NCI-H524 treated with DMSO at 0.1 percent for 48 hours (cell line): ENCODE data around the gene FAM53B.

Experiments used
- DNase-seq: peaks from one replicate; lab custom pipeline; 2025; lab: John Stamatoyannopoulos, UW

The FAM53B gene

DNA sequence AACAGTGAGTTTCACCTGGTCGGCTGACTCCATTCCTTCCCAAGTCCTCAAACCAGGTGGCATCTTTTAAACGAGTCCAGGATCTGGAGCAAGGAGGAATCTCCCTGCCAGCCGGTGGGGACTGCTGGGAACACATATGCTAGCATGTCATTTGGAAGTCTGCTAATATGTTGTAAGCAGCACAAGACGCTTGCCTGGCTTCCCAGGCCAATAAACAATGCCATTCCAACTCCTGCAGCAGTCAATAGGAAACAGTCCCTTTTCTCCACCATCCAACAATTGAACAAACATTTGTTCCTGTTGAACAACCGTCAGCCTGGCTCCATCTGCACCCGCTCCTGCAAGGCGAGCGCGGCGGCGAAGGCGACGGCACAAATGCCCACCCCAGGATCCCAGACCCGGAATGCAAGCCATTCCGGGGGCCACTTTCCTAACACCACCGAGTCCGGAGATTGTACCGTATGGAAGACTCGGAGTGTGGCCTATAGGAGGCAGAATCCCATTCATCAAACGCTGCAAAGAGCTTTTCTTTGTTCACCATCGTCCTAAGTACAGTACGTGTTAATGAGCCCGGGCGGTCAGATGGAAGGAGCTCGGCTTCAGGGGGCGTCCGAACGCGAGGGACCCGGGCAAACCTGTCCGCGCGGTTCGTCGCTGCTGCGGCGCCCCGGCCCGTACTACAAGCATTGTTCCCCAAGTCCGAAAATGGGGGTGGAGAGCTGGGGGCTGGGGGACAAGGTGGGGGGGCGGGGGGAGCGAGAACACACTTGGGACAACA is 1.6 kb downstream of the FAM53B start:
- DNase-seq, result no peak

DNA sequence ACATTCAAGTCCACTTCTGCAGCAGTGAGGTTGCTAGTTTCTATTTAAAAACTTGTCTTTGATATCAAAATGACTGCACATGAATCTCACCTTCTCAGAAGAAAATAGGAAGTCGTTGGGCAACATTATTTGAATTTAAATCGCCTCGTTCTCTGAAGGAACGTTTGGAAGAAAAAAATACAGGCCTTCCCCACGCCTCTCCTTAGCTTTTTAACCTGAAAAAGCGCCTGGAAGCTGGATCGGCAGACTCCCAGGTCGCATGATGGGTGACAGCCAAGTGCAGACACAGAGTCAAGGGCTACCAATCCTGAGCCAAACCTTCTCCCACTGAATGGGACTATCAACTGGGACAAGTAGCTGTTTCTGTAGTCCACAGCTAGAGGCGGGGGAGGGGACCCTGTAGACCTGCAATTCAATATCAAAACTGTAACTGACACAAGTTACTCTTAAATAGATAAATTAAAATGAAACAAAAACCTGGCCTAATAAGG is 2.2 kb downstream of the FAM53B start:
- DNase-seq, result no peak

DNA sequence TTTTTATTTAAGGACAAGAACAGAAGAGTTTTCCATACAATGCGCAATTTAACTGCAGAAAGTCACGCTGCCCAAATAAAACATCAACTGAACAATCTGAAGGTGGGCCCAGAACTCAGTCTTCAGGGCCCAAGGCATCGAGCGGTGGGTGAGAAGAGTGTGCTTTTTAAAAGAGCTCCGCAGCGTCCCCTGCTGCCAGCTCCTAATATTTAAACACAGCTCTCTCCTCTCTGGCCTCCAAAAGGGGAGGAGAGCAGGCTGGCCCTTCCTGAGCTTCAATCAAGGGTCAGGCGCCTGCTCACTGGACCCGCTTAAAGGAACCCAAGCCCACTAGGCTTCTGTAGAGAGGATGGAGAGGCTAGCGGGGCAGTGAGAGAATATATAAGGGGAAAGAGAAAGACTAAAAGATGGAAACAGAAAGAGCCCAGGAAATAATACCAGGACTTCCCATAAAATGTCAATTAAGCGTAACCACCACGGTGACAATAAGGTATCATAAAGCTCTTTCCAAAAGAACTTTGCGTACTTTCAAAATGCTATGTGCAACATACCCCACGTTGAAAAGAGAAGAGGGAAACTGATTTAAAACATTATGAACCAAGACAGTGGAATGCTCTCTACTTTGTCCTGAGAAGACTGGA is 2.8 kb downstream of the FAM53B start:
- DNase-seq, result no peak

DNA sequence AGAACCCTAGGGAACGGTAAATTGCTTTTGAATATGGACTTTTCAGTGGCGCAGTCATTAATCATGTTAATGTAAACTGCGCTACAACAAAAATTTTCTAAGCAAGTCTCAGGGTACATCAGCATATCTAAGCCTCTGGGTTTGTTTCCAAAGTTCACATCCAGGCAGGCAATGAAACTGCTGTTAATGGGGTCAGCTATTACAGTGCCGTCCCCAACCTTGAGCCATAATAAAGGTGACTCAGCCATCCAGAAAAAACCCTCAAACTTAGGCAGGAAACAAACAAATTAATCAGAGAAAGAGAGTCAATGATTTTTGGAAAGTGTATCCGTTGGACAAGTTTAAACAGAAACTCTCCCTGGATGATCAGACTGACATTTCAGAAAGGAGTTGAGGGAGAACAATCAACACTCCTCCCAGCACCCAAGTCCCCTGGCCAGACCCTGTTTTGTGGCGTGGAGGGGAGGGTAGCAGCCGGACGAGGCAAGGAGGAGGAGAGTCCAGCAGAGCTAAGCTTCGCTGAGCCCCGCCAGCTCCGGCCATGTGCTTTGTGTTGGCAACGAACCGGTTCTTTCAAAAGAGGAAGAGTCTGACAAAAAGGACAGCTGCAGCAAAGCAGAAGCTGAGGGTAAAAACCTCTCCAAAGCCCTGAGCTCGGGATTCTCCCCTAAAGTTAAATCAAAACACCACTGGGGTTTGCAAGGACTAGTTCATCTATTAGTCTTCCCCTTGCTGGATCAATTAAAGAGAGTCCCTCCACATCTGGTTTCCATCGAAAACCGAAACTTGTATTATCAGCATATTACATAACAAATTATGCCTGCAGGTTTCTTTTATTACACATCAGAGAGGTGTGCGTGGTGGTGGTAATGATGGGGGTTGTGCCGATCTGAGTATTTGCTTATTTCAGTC is 3.6 kb downstream of the FAM53B start:
- DNase-seq, result no peak

DNA sequence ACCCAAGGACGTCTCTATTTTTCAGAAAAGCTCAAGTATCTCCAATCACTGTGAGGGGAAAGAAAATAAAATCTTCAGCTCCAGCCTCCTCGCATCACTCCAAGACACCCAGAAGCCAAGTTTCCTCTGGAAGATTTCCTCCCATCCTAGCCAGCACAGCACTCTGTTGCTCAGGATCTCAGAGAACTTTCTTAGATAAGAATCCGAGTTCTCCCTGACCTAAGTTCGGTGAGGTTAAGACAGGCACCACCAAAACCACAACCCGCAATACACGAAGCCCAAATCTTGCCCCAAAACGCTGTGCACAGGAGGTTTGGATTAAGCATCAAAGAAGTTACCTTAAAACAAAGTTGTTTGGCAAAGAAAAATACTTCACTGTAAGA is 4.2 kb downstream of the FAM53B start:
- no peak for DNase-seq

DNA sequence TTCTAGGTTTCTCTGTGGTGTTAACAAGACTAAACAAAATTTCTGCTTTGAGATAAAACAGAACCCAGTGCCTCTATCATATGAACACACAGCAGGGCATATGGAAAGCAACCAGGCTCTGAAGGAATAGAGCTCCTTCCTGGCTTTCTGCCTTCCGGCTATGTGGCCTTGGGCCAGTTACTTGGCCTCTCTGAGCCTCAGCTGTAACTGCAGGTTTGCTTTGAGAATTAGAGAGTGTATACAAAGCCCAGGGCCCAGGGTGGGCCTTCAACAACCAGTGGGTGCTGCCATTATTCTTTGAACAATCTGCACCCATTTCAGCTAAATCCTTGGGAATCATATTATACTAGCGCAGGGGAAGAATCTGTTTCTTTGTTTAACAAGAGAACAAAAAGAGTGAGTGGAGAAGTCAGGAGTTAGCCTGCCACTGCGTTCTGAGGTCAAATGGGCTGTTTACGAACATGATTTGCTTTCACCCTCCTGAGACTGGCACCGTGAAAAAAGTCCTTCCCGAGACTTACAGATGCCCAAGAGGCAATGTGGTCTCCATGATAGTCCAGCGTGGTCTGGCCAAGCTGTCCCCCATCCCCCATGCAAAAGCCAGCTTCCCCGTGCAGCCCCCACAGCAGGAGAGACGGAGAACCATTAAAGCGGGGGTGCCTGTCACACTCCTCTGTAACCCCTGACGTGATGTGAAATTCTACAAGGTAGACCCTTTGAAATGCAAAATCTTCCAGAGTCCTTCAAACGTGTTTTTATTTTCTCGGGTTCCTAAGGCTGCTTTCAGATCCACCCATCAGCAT is 4.9 kb downstream of the FAM53B start:
- DNase-seq, result no peak

DNA sequence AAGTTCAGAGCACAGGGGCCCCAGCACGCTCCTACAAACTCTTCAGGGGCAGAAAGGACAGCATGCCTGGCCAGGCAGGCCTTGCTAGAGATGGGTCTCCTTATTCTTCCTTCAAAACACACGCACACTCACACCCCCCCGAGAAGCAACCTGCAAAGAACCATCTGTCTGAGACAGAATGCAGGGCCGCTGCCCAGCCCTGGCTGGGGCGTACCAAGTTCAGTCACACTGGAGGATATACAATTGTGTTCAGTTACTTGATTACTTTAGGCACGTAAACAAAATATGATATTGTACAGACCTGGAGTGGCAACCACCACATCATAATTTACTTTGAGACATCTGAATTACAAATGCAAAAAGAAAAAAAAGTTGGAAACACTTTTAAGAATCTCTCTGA is 5.7 kb downstream of the FAM53B start:
- no peak for DNase-seq

DNA sequence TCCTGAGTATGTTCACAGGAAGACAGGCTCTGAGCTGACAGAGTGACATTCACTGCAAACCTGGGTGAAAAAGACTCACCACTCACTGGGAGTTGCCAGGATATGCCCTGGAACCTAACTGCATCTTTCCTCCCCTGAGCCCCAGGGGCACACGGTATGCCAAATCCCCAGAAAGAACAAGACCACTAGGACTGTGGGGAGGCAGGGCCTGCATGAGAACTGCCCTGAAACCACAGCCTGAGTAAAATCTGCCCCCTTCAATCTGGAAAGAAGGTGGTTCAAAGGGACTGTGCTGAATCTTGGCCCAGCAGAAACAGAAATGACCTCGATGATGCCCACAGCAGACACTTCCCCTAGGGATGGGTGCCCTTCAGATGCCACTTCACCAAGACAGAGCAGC is 6.5 kb downstream of the FAM53B start:
- no peak for DNase-seq

DNA sequence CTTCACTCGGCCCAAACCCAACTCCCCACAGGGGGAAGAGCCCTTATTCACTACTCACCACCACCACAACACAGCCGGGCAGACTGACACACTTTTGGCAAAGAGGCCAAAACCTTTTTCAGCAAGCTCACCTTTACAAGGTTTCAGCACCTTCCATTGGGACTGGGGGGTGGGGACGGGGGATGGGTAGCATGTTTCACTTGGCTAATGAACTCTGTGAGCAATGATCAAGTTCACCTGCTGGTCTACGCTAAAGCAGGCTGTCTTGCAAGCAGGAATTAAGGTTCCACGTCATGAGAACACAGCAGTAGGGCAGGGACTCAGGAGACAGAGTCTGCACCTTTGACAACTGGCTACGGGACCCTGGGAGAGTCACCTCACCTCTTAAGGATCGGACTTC is 7.0 kb downstream of the FAM53B start:
- DNase-seq, result no peak

DNA sequence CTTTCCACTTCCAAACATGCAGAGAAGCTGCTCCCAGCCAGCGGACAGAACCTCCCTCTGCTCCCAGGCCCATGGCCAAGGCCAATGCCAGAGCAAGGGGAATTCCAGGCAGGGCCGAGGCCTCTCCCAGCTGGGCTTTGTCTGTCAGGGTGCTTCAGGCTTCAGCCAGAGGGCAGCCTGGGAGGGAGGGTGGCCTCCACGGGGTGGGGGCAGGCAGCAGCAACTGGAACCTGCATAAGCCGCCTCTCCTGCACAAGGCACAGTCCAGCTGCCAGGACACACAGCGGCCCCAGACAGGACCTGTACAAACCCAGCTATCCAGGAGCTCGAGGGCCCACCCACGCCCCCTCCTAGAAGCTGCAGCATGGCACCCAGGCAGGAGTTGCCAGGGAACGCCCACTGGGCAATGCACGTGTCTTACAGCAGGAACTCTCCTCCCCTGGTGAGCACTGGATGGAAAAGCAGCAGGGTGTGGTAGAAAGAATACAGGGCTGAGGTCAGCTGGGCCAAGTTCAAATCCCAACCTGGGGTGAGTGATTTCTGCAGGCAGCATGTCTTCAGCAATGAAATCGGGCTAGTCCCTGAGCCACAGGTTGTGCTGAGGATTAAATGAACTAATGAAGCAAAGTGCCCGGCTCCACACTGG is 7.6 kb downstream of the FAM53B start:
- DNase-seq, result no peak

DNA sequence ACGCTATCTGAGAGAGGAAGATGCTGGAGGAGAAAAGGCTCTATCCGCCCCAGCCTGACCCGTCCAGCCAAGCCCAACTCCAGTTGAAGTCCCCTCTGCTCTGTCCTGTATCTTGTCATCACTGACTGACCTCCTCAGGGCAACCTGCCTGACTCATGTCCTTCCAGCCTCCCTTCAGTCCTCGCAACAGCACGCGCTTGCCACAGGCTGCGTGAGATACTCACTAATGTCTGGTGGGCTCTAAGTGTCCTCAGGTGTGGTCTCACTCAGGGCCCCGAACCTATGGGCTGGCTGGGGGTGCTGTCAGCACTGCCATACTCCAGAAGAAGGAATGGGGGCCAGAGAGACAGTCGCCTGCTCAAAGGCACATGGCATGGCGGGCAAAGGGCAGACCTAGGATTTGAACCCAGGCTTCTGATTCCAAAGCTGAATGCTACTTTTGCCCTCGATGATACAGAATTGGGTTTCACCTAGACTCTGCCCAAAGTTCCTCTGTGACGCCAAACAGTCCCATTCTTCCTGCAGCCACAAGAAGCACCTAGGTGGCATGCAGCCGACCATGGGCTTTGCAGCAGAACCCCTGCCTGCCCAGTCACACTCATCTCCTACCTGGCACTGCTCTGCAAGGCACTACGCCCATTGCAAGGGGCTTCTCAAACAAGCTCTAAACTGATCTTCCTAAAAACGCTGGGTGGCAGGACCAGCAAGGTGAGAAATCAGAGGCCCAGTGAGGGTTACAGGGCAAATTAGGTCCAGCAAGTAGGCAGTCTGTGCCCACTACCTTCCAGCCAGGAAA is 8.5 kb downstream of the FAM53B start:
- no peak for DNase-seq

DNA sequence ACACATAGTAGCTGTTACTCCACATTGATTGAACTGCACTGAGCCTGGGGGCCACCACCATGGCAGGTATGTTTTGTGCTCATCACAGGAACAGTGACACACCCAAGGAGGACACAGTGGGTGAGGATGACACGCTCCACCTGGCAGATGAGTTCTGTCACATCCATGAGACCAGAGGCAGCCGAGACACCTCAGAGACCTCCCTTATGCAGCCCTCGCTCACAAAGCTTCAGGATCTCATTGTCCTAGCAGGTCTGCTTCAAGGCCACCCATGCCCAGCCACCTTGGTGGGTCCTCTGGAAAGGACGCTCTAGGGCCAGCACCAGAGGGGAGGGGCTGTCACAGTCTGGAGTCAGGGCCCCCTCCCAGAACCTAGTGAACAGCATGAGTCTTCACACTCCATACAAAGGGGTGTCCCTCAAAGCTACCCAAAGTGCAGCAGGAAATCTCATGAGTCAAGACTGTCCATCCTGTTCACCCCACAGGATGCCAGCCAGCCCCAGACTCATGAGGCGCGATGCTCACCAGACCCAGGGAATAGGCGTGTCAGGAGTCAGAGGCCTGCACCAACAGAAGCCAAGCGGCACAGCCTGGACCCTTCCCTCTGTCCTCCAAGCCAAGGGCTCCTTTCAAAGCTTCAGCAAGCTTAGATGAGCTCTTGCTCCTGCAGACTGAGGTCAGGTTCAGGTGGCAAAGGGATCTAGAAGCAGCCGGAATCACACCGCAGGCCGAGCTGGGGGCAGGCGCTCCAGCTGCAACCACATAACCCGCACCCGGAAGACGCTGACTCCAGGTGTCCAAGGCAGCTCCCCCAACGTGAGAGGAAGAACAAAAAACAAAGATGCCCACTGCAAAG is 9.6 kb downstream of the FAM53B start:
- DNase-seq, result no peak

DNA sequence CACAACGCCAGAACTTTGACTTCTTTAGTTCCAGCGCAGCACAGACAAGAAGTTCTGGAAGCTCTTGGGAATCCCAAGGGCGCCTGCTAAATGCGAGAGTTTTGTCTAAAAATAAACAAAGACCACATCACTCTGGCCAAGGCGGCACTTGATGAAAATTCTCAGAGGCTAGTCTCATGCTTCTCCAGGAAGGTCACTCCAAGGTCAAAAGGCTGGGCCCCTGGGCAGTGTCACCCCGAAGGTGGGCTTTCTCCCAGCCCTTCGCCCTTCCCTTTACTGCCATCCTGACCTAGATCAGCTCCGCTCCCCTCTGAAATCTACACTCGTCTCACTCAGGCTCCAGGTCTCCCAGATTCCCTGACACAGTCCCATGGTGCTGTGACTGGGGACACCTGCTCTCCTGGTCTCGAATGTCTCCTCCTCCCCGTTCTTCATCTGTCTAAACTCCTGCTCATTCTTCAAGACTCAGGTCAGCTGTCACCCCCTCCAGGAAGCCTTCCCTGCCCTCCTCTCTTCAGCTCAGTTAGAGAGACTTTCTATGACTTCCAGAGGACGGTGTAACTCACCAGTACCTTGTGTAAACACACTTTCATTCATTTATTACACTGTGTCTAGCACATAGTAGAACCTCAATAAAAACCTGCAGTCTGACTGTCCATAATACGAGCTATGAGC is 10.5 kb downstream of the FAM53B start:
- DNase-seq, result no peak

DNA sequence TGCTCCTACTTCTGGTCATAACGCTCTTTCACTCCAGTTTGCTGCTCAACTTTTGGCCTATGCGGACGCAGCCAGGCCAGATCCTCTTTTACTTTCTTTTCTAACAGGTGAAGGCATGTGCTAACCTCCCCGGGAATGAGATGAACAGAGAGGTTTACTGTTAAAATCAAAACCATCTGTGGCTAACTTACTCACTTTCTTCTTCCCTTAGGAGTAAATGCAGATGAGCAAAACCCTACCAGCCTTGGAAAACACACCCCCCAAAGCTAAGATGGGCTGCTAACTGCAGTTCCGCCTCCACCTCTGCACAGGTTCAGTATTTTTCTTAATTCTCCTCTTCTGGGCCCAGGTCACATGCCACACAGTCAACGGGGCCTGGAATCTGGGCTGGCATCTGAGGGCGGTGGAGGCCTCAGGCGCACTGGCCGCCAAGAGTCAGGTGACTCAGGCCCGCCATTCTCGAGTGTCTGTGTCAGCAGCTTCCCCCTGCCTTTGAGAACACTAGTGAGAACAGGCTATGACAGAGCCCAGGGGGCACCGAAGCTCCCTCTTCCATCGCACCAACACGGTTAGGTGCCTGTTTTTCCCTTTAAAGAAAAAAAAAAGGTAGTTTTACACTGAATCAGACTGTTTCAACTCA is 11.1 kb downstream of the FAM53B start:
- no peak for DNase-seq

DNA sequence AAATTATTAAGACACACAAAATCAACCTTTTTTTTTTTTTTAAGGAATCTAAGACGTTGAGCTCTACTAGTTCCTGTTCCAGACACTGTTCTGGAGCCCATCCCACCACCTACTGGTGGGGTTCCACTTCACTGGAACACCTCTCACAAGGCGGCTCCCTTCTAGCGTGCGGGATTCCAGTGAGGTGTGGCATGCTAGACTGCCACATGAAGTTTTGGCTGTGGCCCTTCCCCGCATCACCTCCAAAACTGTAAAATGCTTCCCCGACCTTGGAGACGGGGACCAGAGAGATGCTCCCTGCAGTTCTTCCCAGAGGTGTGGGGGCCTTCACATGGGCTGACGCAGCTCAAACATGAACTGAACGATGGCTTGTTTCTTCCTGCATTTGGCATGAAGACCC is 12.6 kb downstream of the FAM53B start:
- DNase-seq, result no peak

DNA sequence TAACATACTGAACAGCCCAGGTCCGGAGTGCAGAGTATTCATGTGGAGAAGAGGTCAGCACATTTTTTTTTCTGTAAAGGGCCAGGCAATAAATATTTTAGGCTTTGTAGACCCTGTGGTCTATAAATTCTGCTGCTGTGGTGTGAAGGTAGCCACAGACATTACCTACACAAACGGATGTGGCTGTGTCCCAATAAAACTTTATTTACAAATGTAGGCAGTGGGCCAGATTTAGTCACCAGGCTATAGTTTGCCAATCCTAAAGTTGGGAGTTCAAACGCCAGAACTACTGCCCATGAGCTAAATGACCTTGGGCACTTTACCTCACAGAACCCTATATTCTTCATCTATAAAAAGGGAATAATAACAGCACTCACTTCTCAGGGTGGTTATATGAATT is 13.4 kb downstream of the FAM53B start:
- no peak for DNase-seq

DNA sequence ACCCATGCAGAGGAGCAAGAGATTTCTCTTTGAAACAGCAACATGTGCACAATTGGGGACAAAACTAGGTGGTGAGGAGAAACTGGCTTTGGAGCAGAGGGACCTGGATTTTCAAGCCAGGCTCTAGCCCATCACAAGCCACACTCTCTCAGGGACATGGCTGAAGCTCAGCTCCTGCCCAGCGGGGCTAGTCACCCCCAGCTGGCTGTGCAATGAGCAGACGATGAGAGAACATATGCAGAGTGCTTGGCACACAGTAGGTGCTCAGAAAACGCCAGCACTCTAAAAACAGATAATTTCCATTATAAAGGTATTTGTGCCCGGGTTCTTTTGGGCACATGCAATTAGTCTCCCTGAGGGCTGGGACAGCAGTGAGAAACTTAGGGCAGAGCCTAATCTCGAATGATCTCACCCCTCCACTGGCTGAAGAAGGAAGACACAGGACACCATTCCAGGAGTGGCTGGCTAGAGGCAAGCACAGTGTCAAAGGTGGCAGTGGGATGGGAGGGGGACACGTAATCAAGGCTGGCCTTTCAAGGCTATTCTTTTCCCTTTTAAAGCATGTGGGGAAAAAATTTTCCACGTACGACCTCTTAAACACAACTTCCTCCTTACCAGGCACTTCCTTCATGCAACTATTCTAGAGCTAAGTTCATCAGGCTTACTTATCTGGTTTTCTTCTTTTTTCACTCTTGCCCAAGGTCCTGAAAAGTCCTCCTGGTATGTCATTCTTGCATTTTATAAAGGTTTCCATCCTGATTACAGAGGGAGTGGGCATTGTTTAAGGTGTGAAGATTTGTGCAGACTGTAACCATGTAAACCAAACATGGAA is 15.1 kb downstream of the FAM53B start:
- no peak for DNase-seq
